ENCODE results near the gene ADAMTS7. TPM values are rescaled to one million over a fixed set of nuclear protein-coding genes. Genes with fewer than 3 reads are reported as not detected.
A peak's percentile ranks its signal among the peaks of the same experiment; 100 is the strongest.

ADAMTS7 gene, protein sequence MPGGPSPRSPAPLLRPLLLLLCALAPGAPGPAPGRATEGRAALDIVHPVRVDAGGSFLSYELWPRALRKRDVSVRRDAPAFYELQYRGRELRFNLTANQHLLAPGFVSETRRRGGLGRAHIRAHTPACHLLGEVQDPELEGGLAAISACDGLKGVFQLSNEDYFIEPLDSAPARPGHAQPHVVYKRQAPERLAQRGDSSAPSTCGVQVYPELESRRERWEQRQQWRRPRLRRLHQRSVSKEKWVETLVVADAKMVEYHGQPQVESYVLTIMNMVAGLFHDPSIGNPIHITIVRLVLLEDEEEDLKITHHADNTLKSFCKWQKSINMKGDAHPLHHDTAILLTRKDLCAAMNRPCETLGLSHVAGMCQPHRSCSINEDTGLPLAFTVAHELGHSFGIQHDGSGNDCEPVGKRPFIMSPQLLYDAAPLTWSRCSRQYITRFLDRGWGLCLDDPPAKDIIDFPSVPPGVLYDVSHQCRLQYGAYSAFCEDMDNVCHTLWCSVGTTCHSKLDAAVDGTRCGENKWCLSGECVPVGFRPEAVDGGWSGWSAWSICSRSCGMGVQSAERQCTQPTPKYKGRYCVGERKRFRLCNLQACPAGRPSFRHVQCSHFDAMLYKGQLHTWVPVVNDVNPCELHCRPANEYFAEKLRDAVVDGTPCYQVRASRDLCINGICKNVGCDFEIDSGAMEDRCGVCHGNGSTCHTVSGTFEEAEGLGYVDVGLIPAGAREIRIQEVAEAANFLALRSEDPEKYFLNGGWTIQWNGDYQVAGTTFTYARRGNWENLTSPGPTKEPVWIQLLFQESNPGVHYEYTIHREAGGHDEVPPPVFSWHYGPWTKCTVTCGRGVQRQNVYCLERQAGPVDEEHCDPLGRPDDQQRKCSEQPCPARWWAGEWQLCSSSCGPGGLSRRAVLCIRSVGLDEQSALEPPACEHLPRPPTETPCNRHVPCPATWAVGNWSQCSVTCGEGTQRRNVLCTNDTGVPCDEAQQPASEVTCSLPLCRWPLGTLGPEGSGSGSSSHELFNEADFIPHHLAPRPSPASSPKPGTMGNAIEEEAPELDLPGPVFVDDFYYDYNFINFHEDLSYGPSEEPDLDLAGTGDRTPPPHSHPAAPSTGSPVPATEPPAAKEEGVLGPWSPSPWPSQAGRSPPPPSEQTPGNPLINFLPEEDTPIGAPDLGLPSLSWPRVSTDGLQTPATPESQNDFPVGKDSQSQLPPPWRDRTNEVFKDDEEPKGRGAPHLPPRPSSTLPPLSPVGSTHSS (N-terminal part only)
- total RNA-seq (5.1 and 7.9 TPM in 2 replicates), polyA plus RNA-seq (1.8 and 7.9 TPM in 2 replicates), polyA minus RNA-seq (ENCODE audit: low replicate concordance) (4.9 and 14.5 TPM in 2 replicates)
- 2.2 and 14.0 TPM in 2 replicates for polyA plus RNA-seq (2012)

DNA sequence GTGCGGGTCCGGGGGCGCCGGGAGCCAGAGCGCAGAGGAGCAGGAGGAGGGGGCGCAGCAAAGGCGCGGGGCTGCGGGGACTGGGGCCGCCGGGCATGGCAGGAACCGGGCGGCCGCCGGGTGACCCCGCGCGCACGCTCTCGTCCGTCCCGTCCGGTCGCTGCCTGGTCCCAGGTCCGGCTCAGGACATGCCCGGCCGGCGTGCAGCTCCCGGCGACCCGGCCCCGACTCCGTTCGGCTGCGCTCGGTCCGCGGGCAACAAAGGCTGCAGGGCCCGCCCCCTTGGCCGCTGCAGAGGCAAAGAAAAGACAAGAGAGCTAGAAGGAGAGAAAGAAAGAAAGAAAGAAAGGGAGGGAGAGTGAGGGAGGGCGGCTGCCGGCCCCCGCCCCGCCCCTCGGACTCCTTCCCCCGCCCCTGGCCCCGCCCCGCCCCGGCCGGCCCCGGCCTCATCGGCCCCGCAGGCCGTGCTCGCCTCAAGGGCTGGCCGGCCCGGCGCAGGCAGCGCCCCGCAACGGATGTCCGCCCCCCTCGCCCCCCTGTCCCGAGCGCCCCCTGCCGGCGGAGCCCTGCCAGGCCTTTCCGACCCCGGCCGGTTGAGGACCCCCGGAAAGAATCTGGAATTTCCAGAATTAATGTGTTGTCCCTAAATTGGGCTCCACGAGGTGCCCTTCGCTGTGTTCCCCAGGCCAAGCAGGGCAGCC is at the start of gene ADAMTS7:
ADAMTS7 (minus strand) TSS at position 341 of the 701 bp plus-strand sequence; CDS start at position 97, 244 bp downstream.
- no peak for TF ChIP-seq EZH2 (IDR thresholded peaks at IDR 0.05; ENCODE audit: low read length, missing control alignments)
- TF ChIP-seq, protein P1, sequence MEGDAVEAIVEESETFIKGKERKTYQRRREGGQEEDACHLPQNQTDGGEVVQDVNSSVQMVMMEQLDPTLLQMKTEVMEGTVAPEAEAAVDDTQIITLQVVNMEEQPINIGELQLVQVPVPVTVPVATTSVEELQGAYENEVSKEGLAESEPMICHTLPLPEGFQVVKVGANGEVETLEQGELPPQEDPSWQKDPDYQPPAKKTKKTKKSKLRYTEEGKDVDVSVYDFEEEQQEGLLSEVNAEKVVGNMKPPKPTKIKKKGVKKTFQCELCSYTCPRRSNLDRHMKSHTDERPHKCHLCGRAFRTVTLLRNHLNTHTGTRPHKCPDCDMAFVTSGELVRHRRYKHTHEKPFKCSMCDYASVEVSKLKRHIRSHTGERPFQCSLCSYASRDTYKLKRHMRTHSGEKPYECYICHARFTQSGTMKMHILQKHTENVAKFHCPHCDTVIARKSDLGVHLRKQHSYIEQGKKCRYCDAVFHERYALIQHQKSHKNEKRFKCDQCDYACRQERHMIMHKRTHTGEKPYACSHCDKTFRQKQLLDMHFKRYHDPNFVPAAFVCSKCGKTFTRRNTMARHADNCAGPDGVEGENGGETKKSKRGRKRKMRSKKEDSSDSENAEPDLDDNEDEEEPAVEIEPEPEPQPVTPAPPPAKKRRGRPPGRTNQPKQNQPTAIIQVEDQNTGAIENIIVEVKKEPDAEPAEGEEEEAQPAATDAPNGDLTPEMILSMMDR (conservative IDR thresholded peaks at IDR 0.05 in 1 of 2, IDR thresholded peaks at IDR 0.05 in 1 of 2; ENCODE audit: low read depth in 1 of 2, low read length in 2 of 2), result peak; percentile 61 to 65
- peak; percentile 70 to 75 for DNase-seq (ENCODE audit: low read depth in 2 of 2)
- Histone ChIP-seq H3K9ac (ENCODE audit: insufficient read depth, low read length) (peak within 1 kb of the TSS; percentile 71), H3K27me3 (ENCODE audit: control insufficient read depth, insufficient read depth, low read length) (peaks cover 3% of the 10 kb centered on the region), H2AFZ (ENCODE audit: low read length) (peak within 1 kb of the TSS; percentile 91), H3K79me2 (ENCODE audit: control insufficient read depth, insufficient read depth, low read length) (no peaks in the 10 kb centered on the region), H3K4me2 (ENCODE audit: extremely low read depth, insufficient read depth, low read length) (peak within 1 kb of the TSS; percentile 82), H3K27ac (ENCODE audit: insufficient read depth, low read length) (peak within 1 kb of the TSS; percentile 61), H3K4me3 (replicated peaks in 1 of 4; ENCODE audit: control extremely low read depth in 1 of 4, insufficient read depth in 1 of 4, low read depth in 3 of 4, low read length in 4 of 4) (peak within 1 kb of the TSS; percentile 59 to 69 (median 61)), H4K20me1 (ENCODE audit: control insufficient read depth, extremely low read depth, insufficient read depth, low read length) (no peaks in the 10 kb centered on the region), H3K9me3 (ENCODE audit: control insufficient read depth, insufficient read depth, low read depth, low read length) (no peaks in the 10 kb centered on the region), H3K4me1 (ENCODE audit: control insufficient read depth, extremely low read depth, insufficient read depth, low read length) (peaks cover 10% of the 10 kb centered on the region), H3K36me3 (ENCODE audit: control insufficient read depth, insufficient read depth, low read length) (no peaks in the 10 kb centered on the region)

DNA sequence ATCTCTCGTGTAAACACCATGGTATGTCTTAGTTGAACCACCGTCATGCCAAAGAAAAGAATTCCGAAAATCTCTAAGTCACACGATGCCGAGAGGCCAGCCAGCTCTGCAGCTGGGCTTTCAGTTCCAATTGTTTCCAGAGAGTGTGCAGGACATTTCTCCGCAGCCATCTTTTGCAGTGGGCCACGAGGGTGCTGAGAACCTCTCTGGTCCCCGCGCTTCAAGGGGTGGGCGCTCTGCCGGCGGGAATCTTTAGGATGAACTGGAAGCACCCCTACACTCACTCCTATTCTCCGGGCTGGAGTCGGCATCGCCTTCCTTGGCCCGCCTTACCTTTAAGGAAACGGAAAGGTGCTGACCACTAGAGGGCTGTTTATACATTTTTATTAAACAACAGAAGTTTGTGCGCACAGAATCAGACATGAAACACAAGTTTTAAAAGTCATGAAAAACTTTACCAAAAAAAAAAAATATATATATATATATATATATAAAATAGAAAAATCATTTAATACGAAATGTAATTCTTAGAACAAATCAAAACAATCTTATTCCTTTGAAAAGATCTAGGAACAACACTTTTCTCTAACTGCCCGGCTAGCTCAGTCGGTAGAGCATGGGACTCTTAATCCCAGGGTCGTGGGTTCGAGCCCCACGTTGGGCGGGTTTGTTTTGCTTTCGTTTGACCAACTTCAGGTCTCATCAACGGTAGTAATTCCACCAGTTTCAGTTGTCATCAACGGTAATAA is 48.9 kb upstream of the ADAMTS7 start:
- Histone ChIP-seq H3K36me3 (ENCODE audit: control insufficient read depth, insufficient read depth, low read length) (no peaks in the 10 kb centered on the region), H3K9me3 (ENCODE audit: control insufficient read depth, insufficient read depth, low read depth, low read length) (no peaks in the 10 kb centered on the region), H3K9ac (ENCODE audit: insufficient read depth, low read length) (peak overlapping the region; percentile 29), H3K4me1 (ENCODE audit: control insufficient read depth, extremely low read depth, insufficient read depth, low read length) (no peaks in the 10 kb centered on the region), H3K79me2 (ENCODE audit: control insufficient read depth, insufficient read depth, low read length) (no peaks in the 10 kb centered on the region), H3K4me2 (ENCODE audit: extremely low read depth, insufficient read depth, low read length) (peak overlapping the region; percentile 26), H3K4me3 (replicated peaks in 1 of 4; ENCODE audit: control extremely low read depth in 1 of 4, insufficient read depth in 1 of 4, low read depth in 3 of 4, low read length in 4 of 4) (peak overlapping the region; percentile 40 to 70 (median 58)), H4K20me1 (ENCODE audit: control insufficient read depth, extremely low read depth, insufficient read depth, low read length) (no peaks in the 10 kb centered on the region), H2AFZ (ENCODE audit: low read length) (peak overlapping the region; percentile 79), H3K27me3 (ENCODE audit: control insufficient read depth, insufficient read depth, low read length) (no peaks in the 10 kb centered on the region), H3K27ac (ENCODE audit: insufficient read depth, low read length) (peak overlapping the region; percentile 80)
- DNase-seq (ENCODE audit: low read depth in 2 of 2), result peak; percentile 82 to 88
- TF ChIP-seq EZH2 (IDR thresholded peaks at IDR 0.05; ENCODE audit: low read length, missing control alignments), result no peak
- TF ChIP-seq, protein P1 (conservative IDR thresholded peaks at IDR 0.05 in 1 of 2, IDR thresholded peaks at IDR 0.05 in 1 of 2; ENCODE audit: low read depth in 1 of 2, low read length in 2 of 2), result peak; percentile 47 to 50

Data from fibroblast of lung (primary cell).